Measurements from ENCODE around the gene MYBPHL. TPM values are rescaled to one million over a fixed set of nuclear protein-coding genes. Genes with fewer than 3 reads are reported as not detected.

Gene MYBPHL
- total RNA-seq, 2 experiments from 2014 or later: not detected

- Mint-ChIP-seq H3K27me3 (peaks cover 2% of the 10 kb centered on the region), H3K36me3 (no peaks in the 10 kb centered on the region), H3K9me3 (no peaks in the 10 kb centered on the region), H3K4me3 (no peak overlapping the region), H3K27ac (no peak overlapping the region), H3K4me1 (ENCODE audit: low read depth) (peaks cover 5% of the 10 kb centered on the region)
- no peak for DNase-seq
- intact Hi-C loops (cut with micrococcal nuclease): no loop called here
- POLR2A ChIA-PET: no interaction called here
- CTCF ChIA-PET: interaction anchor here (1.1 kb wide), 1 partner anchor 147 kb away, joined by 3 read pairs; no protein-coding TSS in a partner anchor
These were observed 54.5 kb downstream of the MYBPHL start for GRCh38 chr1:109252167-109252892.

- H3K4me3 Mint-ChIP-seq: no peak overlapping the region
- ChIA-PET POLR2A (interaction anchor here (0.6 to 1.5 kb wide), 2 partner anchors 13 to 172 kb away, joined by 4 to 5 read pairs; no protein-coding TSS in a partner anchor), CTCF (interaction anchor here (0.6 to 2.5 kb wide), 4 partner anchors 27 to 280 kb away, joined by 3 to 7 read pairs (median 4); partner anchors contain the start of gene CYB561D1)
- no peaks in the 10 kb centered on the region for H3K36me3 Mint-ChIP-seq
- no peaks in the 10 kb centered on the region for H3K9me3 Mint-ChIP-seq
- intact Hi-C loops (cut with micrococcal nuclease): no loop called here
- DNase-seq: no peak
- peaks cover 5% of the 10 kb centered on the region for H3K4me1 Mint-ChIP-seq (ENCODE audit: low read depth)
- no peak overlapping the region for H3K27ac Mint-ChIP-seq
- H3K27me3 Mint-ChIP-seq: peaks cover 2% of the 10 kb centered on the region
These were observed 55.3 kb downstream of the MYBPHL start for GRCh38 chr1:109251277-109252166.

GRCh38 chr1:109250454-109251276, 56.1 kb downstream of the MYBPHL start:
- Mint-ChIP-seq H3K27me3 (peaks cover 2% of the 10 kb centered on the region), H3K9me3 (no peaks in the 10 kb centered on the region), H3K4me3 (peak overlapping the region; percentile 59), H3K36me3 (no peaks in the 10 kb centered on the region), H3K27ac (no peak overlapping the region), H3K4me1 (ENCODE audit: low read depth) (peaks cover 5% of the 10 kb centered on the region)
- intact Hi-C loops (cut with micrococcal nuclease): no loop called here
- ChIA-PET CTCF (interaction anchor here (1.0 to 2.5 kb wide), 7 partner anchors 27 to 281 kb away, joined by 3 to 13 read pairs (median 5); partner anchors contain the start of genes CYB561D1 and SORT1), POLR2A (interaction anchor here (0.6 to 1.5 kb wide), 3 partner anchors 12 to 233 kb away, joined by 3 to 5 read pairs (median 4); partner anchors contain the start of gene ATXN7L2)
- no peak for DNase-seq

- H3K9me3 Mint-ChIP-seq: no peaks in the 10 kb centered on the region
- no peaks in the 10 kb centered on the region for H3K36me3 Mint-ChIP-seq
- H3K4me1 Mint-ChIP-seq (ENCODE audit: low read depth): peaks cover 5% of the 10 kb centered on the region
- CTCF ChIA-PET: interaction anchor here (0.6 to 2.5 kb wide), 10 partner anchors 10 to 282 kb away, joined by 3 to 13 read pairs (median 4); partner anchors contain the start of genes CYB561D1, SARS1 and SORT1
- intact Hi-C loops (cut with micrococcal nuclease): loop anchor here (1.0 kb wide), 1 partner anchor 37 kb away; the partner anchor contains the start of gene SARS1
- DNase-seq: no peak
- no peak overlapping the region for H3K27ac Mint-ChIP-seq
- peak overlapping the region; percentile 59 for H3K4me3 Mint-ChIP-seq
- POLR2A ChIA-PET: interaction anchor here (0.9 kb wide), 1 partner anchor 234 kb away, joined by 3 read pairs; the partner anchor contains the start of gene ATXN7L2
- H3K27me3 Mint-ChIP-seq: peaks cover 2% of the 10 kb centered on the region
These were observed 57.0 kb downstream of the MYBPHL start for GRCh38 chr1:109249654-109250401.

- Mint-ChIP-seq H3K4me3 (peak within 1 kb of the TSS; percentile 59), H3K36me3 (no peaks in the 10 kb centered on the region), H3K27me3 (peaks cover 8% of the 10 kb centered on the region), H3K9me3 (no peaks in the 10 kb centered on the region), H3K27ac (no peak within 1 kb of the TSS), H3K4me1 (ENCODE audit: low read depth) (peaks cover 5% of the 10 kb centered on the region)
- CTCF ChIA-PET: interaction anchor here (0.6 to 2.5 kb wide), 10 partner anchors 10 to 283 kb away, joined by 3 to 13 read pairs (median 4); partner anchors contain the start of genes CYB561D1, SARS1 and SORT1
- POLR2A ChIA-PET: no interaction called here
- intact Hi-C loops (cut with micrococcal nuclease): loop anchor here (1.0 kb wide), 1 partner anchor 36 kb away; the partner anchor contains the start of gene SARS1
- DNase-seq: peak; percentile 66
These were observed 57.8 kb downstream of the MYBPHL start, which contains the start of gene CELSR2 for GRCh38 chr1:109248797-109249629. Gene CELSR2 (plus strand): TSS chr1:109249539. CDS start chr1:109250080, 541 bp downstream.

GRCh38 chr1:109248444-109248796, 58.4 kb downstream of the MYBPHL start:
- Mint-ChIP-seq H3K9me3 (no peaks in the 10 kb centered on the region), H3K4me3 (no peak overlapping the region), H3K27me3 (peaks cover 8% of the 10 kb centered on the region), H3K4me1 (ENCODE audit: low read depth) (peaks cover 5% of the 10 kb centered on the region), H3K36me3 (no peaks in the 10 kb centered on the region), H3K27ac (no peak overlapping the region)
- ChIA-PET POLR2A (no interaction called here), CTCF (interaction anchor here (0.6 to 1.8 kb wide), 3 partner anchors 36 to 150 kb away, joined by 4 read pairs; partner anchors contain the start of gene SORT1)
- intact Hi-C loops (cut with micrococcal nuclease): no loop called here
- no peak for DNase-seq

GRCh38 chr1:109247401-109248365, 59.1 kb downstream of the MYBPHL start:
- H3K27me3 Mint-ChIP-seq: peaks cover 8% of the 10 kb centered on the region
- no peak overlapping the region for H3K4me3 Mint-ChIP-seq
- POLR2A ChIA-PET: no interaction called here
- no peak for DNase-seq
- no peak overlapping the region for H3K27ac Mint-ChIP-seq
- peaks cover 5% of the 10 kb centered on the region for H3K4me1 Mint-ChIP-seq (ENCODE audit: low read depth)
- CTCF ChIA-PET: interaction anchor here (0.6 to 1.4 kb wide), 4 partner anchors 10 to 284 kb away, joined by 3 to 4 read pairs (median 4); partner anchors contain the start of gene SORT1
- no peaks in the 10 kb centered on the region for H3K36me3 Mint-ChIP-seq
- H3K9me3 Mint-ChIP-seq: no peaks in the 10 kb centered on the region
- intact Hi-C loops (cut with micrococcal nuclease): no loop called here

- DNase-seq: no peak
- no peak overlapping the region for H3K27ac Mint-ChIP-seq
- H3K4me3 Mint-ChIP-seq: no peak overlapping the region
- peaks cover 19% of the 10 kb centered on the region for H3K4me1 Mint-ChIP-seq (ENCODE audit: low read depth)
- H3K27me3 Mint-ChIP-seq: peaks cover 8% of the 10 kb centered on the region
- intact Hi-C loops (cut with micrococcal nuclease): no loop called here
- no peaks in the 10 kb centered on the region for H3K36me3 Mint-ChIP-seq
- CTCF ChIA-PET: no interaction called here
- no peaks in the 10 kb centered on the region for H3K9me3 Mint-ChIP-seq
- POLR2A ChIA-PET: interaction anchor here (0.6 kb wide), 1 partner anchor 8 kb away, joined by 3 read pairs; no protein-coding TSS in a partner anchor
These were observed 60.7 kb downstream of the MYBPHL start for GRCh38 chr1:109246141-109246551.

GRCh38 chr1:109243860-109244552, 62.8 kb downstream of the MYBPHL start:
- H3K27me3 Mint-ChIP-seq: peaks cover 7% of the 10 kb centered on the region
- DNase-seq: no peak
- ChIA-PET CTCF (interaction anchor here (1.4 to 1.8 kb wide), 3 partner anchors 33 to 156 kb away, joined by 3 to 5 read pairs (median 3); no protein-coding TSS in a partner anchor), POLR2A (no interaction called here)
- H3K36me3 Mint-ChIP-seq: no peaks in the 10 kb centered on the region
- H3K27ac Mint-ChIP-seq: no peak overlapping the region
- peaks cover 18% of the 10 kb centered on the region for H3K4me1 Mint-ChIP-seq (ENCODE audit: low read depth)
- no peaks in the 10 kb centered on the region for H3K9me3 Mint-ChIP-seq
- intact Hi-C loops (cut with micrococcal nuclease): no loop called here
- H3K4me3 Mint-ChIP-seq: no peak overlapping the region
